GM12874 (cell line): ENCODE measurements around the gene NDC1.

ENCODE experiments used
- TF ChIP-seq, protein P1 (sequence below): IDR thresholded peaks from 2 replicates; pipeline ENCODE4 v1.5.1; 2011; ENCODE audit warnings: low read depth, mild to moderate bottlenecking, control low read depth, low read length, moderate library complexity; ENCODE audit not compliant: insufficient read depth

Gene NDC1

DNA sequence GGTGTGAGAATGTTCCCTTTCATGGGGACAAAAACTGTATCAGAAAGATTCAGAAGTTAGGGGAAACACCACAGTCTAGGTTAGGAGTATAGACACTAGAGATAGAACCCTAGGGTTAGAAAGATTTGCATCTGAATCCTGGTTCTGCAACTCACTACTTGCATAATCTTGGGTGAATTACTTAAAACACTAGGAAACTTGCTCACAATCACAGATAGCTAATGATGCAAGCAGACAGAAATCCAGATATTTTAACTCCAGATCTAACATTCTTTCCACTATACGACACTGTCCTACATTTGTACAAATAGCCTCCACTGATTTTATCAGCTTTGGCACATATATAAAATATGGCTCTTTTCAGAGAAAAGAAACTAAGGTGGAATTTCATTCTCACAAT lies 68.3 kb downstream of the NDC1 start:
- TF ChIP-seq, protein P1, sequence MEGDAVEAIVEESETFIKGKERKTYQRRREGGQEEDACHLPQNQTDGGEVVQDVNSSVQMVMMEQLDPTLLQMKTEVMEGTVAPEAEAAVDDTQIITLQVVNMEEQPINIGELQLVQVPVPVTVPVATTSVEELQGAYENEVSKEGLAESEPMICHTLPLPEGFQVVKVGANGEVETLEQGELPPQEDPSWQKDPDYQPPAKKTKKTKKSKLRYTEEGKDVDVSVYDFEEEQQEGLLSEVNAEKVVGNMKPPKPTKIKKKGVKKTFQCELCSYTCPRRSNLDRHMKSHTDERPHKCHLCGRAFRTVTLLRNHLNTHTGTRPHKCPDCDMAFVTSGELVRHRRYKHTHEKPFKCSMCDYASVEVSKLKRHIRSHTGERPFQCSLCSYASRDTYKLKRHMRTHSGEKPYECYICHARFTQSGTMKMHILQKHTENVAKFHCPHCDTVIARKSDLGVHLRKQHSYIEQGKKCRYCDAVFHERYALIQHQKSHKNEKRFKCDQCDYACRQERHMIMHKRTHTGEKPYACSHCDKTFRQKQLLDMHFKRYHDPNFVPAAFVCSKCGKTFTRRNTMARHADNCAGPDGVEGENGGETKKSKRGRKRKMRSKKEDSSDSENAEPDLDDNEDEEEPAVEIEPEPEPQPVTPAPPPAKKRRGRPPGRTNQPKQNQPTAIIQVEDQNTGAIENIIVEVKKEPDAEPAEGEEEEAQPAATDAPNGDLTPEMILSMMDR, result no peak

GRCh38 chr1:53769184-53769583 lies 68.9 kb downstream of the NDC1 start:
- TF ChIP-seq, protein P1, result no peak

DNA sequence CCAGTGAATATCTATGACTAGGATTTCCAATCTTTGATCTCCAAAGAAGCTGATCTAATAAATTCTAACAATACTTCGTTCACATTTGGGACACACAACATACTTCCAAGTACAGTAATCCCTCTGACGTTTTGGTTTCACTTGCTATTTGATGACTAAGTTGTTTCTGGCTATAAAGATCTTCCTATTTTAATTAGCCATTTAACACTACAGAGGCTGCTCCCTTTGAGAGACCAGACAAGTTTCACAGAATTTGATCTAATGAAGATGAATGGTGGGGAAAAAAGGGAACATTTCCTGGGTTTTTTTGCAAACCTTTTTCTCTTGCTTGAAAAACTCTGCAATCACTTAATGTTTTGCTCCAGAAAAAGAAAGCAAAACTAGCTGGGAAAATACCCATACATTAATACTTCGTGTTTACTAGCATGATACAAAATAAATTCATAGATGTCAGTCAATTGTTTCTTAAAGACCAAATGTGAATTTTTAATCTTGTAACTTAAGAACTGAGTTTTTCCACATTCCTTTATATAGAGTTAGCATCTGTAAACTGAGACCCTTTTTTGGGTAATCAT lies 71.2 kb downstream of the NDC1 start:
- TF ChIP-seq, protein P1, result no peak

GRCh38 chr1:53766194-53766742 lies 71.8 kb downstream of the NDC1 start:
- TF ChIP-seq, protein P1, result no peak

- TF ChIP-seq, protein P1, result no peak
These were observed 72.4 kb downstream of the NDC1 start for GRCh38 chr1:53765657-53766056.

DNA sequence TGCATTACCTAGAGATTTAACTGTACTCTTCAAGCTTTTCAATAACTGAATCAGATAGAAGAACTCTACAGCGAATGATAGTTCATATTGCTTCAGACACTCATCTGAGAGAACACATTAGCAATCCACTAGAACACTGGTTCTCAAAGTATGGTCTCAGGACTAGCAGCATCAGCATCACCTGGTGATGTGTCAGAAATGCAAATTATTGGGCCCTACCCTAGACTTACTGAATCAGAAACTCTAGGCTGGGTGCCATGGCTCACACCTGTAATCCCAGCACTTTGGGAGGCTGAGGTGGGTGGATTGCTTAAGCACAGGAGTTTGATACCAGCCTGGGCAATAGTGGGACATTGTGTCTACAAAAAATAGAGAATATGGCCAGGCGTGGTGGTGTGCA lies 74.2 kb downstream of the NDC1 start:
- TF ChIP-seq, protein P1, result no peak

DNA sequence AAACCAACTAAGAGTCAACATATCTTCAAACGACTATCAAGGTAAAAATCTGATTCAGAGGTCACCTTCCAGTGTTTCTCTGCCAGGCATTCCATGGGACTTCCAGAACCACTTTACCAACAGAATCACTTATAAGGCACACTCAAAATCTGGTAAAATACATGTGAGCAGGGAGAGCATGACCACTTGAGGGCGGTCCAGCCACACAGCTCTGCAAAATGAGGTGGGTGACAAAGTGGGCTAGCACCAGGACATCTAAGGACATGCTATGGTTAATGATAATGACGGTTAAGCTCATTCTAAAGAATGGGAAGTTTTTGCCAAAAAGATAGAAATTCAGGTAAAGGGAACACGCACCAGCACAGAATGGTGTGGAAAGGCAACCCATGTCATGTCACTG lies 74.6 kb downstream of the NDC1 start:
- TF ChIP-seq, protein P1, result no peak
